WTC11 (cell line): ENCODE measurements around the gene C12orf50. TPM values are rescaled to one million over a fixed set of nuclear protein-coding genes. Genes with fewer than 3 reads are reported as not detected.
"Not testable (repeated sequence)": the region's sequence is repeated elsewhere in the genome, so short reads cannot be mapped to it uniquely, and the experiment has no call there.

Experiments used
- ATAC-seq: fragments of 200-7000 bp; cut with Tn5 transposase; 2 replicates; pipeline ENCODE4 v1.10.0; 2021; ENCODE audit warnings: mild to moderate bottlenecking, moderate library complexity
- CTCF ChIA-PET: fragments of 300-600 bp; sonication (Branson Sonifier 250); formaldehyde crosslinking; loops from one replicate; lab custom pipeline; 2021; ENCODE audit warnings: antibody characterized with exemption; lab: Charles Lee
- POLR2A ChIA-PET: fragments of 350-600 bp; sonication (Branson Sonifier 250); formaldehyde crosslinking; loops from one replicate; lab custom pipeline; 2021; ENCODE audit warnings: antibody characterized with exemption; lab: Charles Lee
- DNase-seq: peaks from one replicate; pipeline ENCODE4 v3.0.0; 2021; ENCODE audit warnings: low spot score
- H3K27ac Mint-ChIP-seq: 2 replicates; pipeline ENCODE4 v1.8.0; 2021; ENCODE audit warnings: mixed read lengths
- H3K27me3 Mint-ChIP-seq: 2 replicates; pipeline ENCODE4 v1.8.0; 2021; ENCODE audit warnings: low read depth, mild to moderate bottlenecking, moderate library complexity, mixed read lengths
- H3K36me3 Mint-ChIP-seq: 2 replicates; pipeline ENCODE4 v1.8.0; 2021; ENCODE audit warnings: mixed read lengths
- H3K4me1 Mint-ChIP-seq: 2 replicates; pipeline ENCODE4 v1.8.0; 2022; ENCODE audit warnings: mixed read lengths
- H3K4me3 Mint-ChIP-seq: 2 replicates; pipeline ENCODE4 v1.8.0; 2021; ENCODE audit warnings: mild to moderate bottlenecking, moderate library complexity, mixed read lengths
- H3K9me3 Mint-ChIP-seq: 2 replicates; pipeline ENCODE4 v1.8.0; 2021; ENCODE audit warnings: mixed read lengths
- CREB1 ChIP-seq: sonication (generic); formaldehyde crosslinking; IDR thresholded peaks from 2 replicates; pipeline ENCODE4 v1.8.0; 2023; ENCODE audit warnings: mild to moderate bottlenecking, missing genetic modification reagents
- CREM ChIP-seq: sonication (generic); formaldehyde crosslinking; IDR thresholded peaks from 2 replicates; pipeline ENCODE4 v1.8.1; 2022; ENCODE audit warnings: mild to moderate bottlenecking, missing genetic modification reagents, moderate library complexity
- GABPB1 ChIP-seq: sonication (generic); formaldehyde crosslinking; IDR thresholded peaks from 2 replicates; pipeline ENCODE4 v1.8.1; 2023; ENCODE audit warnings: mild to moderate bottlenecking, missing genetic modification reagents
- JAZF1 ChIP-seq: fragments of 250-450 bp; sonication (Bioruptor Pico); IDR thresholded peaks from 2 replicates; pipeline ENCODE4 v1.9.0; 2021; ENCODE audit warnings: moderate library complexity, mild to moderate bottlenecking, inconsistent platforms
- JUN ChIP-seq: sonication (generic); formaldehyde crosslinking; IDR thresholded peaks from 2 replicates; pipeline ENCODE4 v1.8.0; 2023; ENCODE audit warnings: mild to moderate bottlenecking, missing genetic modification reagents
- SMAD4 ChIP-seq: sonication (generic); formaldehyde crosslinking; IDR thresholded peaks from 2 replicates; pipeline ENCODE4 v1.8.0; 2022; ENCODE audit warnings: mild to moderate bottlenecking, missing genetic modification reagents
- SP1 ChIP-seq: sonication (generic); formaldehyde crosslinking; conservative IDR thresholded peaks from 2 replicates; pipeline ENCODE4 v1.8.1; 2022; ENCODE audit warnings: missing genetic modification reagents
- TEAD1 ChIP-seq: sonication (generic); formaldehyde crosslinking; IDR thresholded peaks from 2 replicates; pipeline ENCODE4 v1.8.0; 2022; ENCODE audit warnings: mild to moderate bottlenecking, missing genetic modification reagents
- TEAD4 ChIP-seq: sonication (generic); formaldehyde crosslinking; IDR thresholded peaks from 2 replicates; pipeline ENCODE4 v1.8.0; 2022; ENCODE audit warnings: mild to moderate bottlenecking, missing genetic modification reagents
- ZNF232 ChIP-seq: sonication (generic); formaldehyde crosslinking; IDR thresholded peaks from 2 replicates; pipeline ENCODE4 v1.8.0; 2022; ENCODE audit warnings: mild to moderate bottlenecking, missing genetic modification reagents
- ZNF281 ChIP-seq: sonication (generic); formaldehyde crosslinking; IDR thresholded peaks from 2 replicates; pipeline ENCODE4 v1.8.0; 2023; ENCODE audit warnings: mild to moderate bottlenecking, missing genetic modification reagents
- ZNF532 ChIP-seq: fragments of 250-450 bp; sonication (Bioruptor Pico); IDR thresholded peaks from 2 replicates; pipeline ENCODE4 v1.9.0; 2021; ENCODE audit warnings: mild to moderate bottlenecking, borderline replicate concordance
- total RNA-seq: library from RNA; stranded (reverse); gene quantifications from 3 replicates; pipeline ENCODE4 v1.2.3, GENCODE V29; 2021

C12orf50 gene
- total RNA-seq, 1 experiment from 2014 or later: not detected

- POLR2A ChIA-PET, DNase-seq, H3K27ac Mint-ChIP-seq, H3K4me1 Mint-ChIP-seq, ATAC-seq, H3K27me3 Mint-ChIP-seq, CTCF ChIA-PET, H3K4me3 Mint-ChIP-seq, H3K36me3 Mint-ChIP-seq: not testable (repeated sequence)
- H3K9me3 Mint-ChIP-seq: peaks cover 12% of the 10 kb centered on the region
These were observed 75.2 kb downstream of the C12orf50 start for GRCh38 chr12:87954028-87954427.

- TF ChIP-seq TEAD4 (no peak), TEAD1 (no peak), SP1 (CRISPR knock-in tag) (no peak), CREM (CRISPR knock-in tag) (no peak), ZNF281 (CRISPR knock-in tag) (no peak), JAZF1 (CRISPR knock-in tag) (no peak), CREB1 (no peak), SMAD4 (CRISPR knock-in tag) (no peak), JUN (CRISPR knock-in tag) (no peak), GABPB1 (CRISPR knock-in tag) (no peak)
- peaks cover 8% of the 10 kb centered on the region; the same call in 1 of the 2 replicates for H3K4me1 Mint-ChIP-seq
- DNase-seq (no peak), ATAC-seq (peak; percentile 68)
- ChIA-PET POLR2A (no interaction called here), CTCF (interaction anchor here (1.3 to 1.8 kb wide), 2 partner anchors 14 to 87 kb away, joined by 3 to 5 read pairs; no protein-coding TSS in a partner anchor)
- H3K36me3 Mint-ChIP-seq: no peaks in the 10 kb centered on the region
- no peak overlapping the region for H3K4me3 Mint-ChIP-seq
- H3K9me3 Mint-ChIP-seq: peaks cover 14% of the 10 kb centered on the region
- no peak overlapping the region for H3K27ac Mint-ChIP-seq
- H3K27me3 Mint-ChIP-seq: no peaks in the 10 kb centered on the region; the same call in 1 of the 2 replicates
These were observed 75.8 kb downstream of the C12orf50 start for GRCh38 chr12:87953256-87953860.

- POLR2A ChIA-PET: no interaction called here
- CTCF ChIA-PET: interaction anchor here (0.6 to 1.8 kb wide), 3 partner anchors 14 to 1220 kb away, joined by 3 to 5 read pairs (median 3); no protein-coding TSS in a partner anchor
- Mint-ChIP-seq H3K27ac (no peak overlapping the region), H3K36me3 (no peaks in the 10 kb centered on the region), H3K27me3 (no peaks in the 10 kb centered on the region; the same call in 1 of the 2 replicates), H3K4me3 (no peak overlapping the region), H3K9me3 (peaks cover 16% of the 10 kb centered on the region), H3K4me1 (peaks cover 8% of the 10 kb centered on the region; the same call in 1 of the 2 replicates)
- DNase-seq (no peak), ATAC-seq (peak; percentile 22; the same call in 1 of the 2 replicates)
- no peak for TF ChIP-seq ZNF532 (CRISPR knock-in tag)
- no peak for TF ChIP-seq CREB1
These were observed 76.4 kb downstream of the C12orf50 start for GRCh38 chr12:87952850-87953249.

GRCh38 chr12:87952223-87952622, 77.0 kb downstream of the C12orf50 start:
- no peak for ATAC-seq
- H3K27me3 Mint-ChIP-seq: no peaks in the 10 kb centered on the region; the same call in 1 of the 2 replicates
- H3K4me1 Mint-ChIP-seq: peaks cover 8% of the 10 kb centered on the region; the same call in 1 of the 2 replicates
- ChIA-PET CTCF (interaction anchor here (0.6 to 1.8 kb wide), 3 partner anchors 13 to 1219 kb away, joined by 3 to 5 read pairs (median 3); no protein-coding TSS in a partner anchor), POLR2A (no interaction called here)
- no peak overlapping the region for H3K4me3 Mint-ChIP-seq
- H3K36me3 Mint-ChIP-seq: no peaks in the 10 kb centered on the region
- H3K9me3 Mint-ChIP-seq: peaks cover 16% of the 10 kb centered on the region
- H3K27ac Mint-ChIP-seq: no peak overlapping the region
- TF ChIP-seq ZNF232 (CRISPR knock-in tag): no peak
- TF ChIP-seq, all 79 proteins: peak for 0
- no peak for DNase-seq
